NT2/D1 (cell line): Measurements from ENCODE around the gene KDM4C.

Source experiments
- DNase-seq: peaks from one replicate; pipeline ENCODE4 v3.0.0-alpha.2; 2011; ENCODE audit warnings: low read depth, low spot score
- H3K27me3 ChIP-seq: 2 replicates; pipeline ENCODE4 v1.6.0; 2011; ENCODE audit warnings: mild to moderate bottlenecking; ENCODE audit not compliant: insufficient read length, insufficient read depth
- H3K36me3 ChIP-seq: 2 replicates; pipeline ENCODE4 v1.6.1; 2011; ENCODE audit warnings: mild to moderate bottlenecking, low read length, mixed read lengths; ENCODE audit not compliant: insufficient read depth, insufficient read length
- H3K4me1 ChIP-seq: 2 replicates; pipeline ENCODE4 v1.5.1; 2011; ENCODE audit not compliant: insufficient read depth, insufficient read length
- H3K4me3 ChIP-seq: 2 replicates; pipeline ENCODE4 v1.5.1; 2011; ENCODE audit warnings: low read depth; ENCODE audit not compliant: insufficient read length
- H3K9ac ChIP-seq: 2 replicates; pipeline ENCODE4 v1.6.0; 2011; ENCODE audit warnings: low read depth; ENCODE audit not compliant: insufficient read length
- H3K9me3 ChIP-seq: 2 replicates; pipeline ENCODE4 v1.5.1; 2011; ENCODE audit warnings: mild to moderate bottlenecking, low read length; ENCODE audit not compliant: insufficient read depth
- SUZ12 ChIP-seq: IDR thresholded peaks from 2 replicates; pipeline ENCODE4 v1.6.1; 2011; ENCODE audit not compliant: insufficient read length, insufficient read depth; ENCODE audit errors: extremely low read depth
- YY1 ChIP-seq: IDR thresholded peaks from 2 replicates; pipeline ENCODE4 v1.6.1; 2011; ENCODE audit not compliant: insufficient read length, insufficient read depth
- ZNF274 ChIP-seq: IDR thresholded peaks from 2 replicates; pipeline ENCODE4 v1.6.1; 2011; ENCODE audit warnings: mild to moderate bottlenecking, low read depth, low read length

The KDM4C gene

DNA sequence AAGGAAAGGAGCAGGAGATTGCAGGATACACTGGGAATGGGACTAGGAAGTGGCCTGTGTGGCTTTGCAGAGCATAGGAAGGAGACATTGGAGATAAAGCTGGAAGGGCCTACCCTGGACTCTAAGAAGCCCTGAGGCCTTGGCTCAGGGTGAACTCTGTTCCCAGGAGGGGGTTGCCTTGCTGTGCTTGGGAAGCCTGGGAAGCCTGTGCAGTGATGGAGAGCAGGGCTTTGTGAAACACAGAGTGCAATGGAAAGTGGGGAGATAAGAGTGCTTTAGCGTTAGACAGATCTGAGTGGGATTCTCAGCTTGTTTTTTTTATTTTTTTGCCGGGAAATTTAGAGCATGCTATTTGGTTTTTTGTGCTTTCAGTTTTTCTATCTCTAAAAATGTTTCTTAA lies 437.8 kb downstream of the KDM4C start:
- H3K9me3 ChIP-seq = peaks cover 6% of the 10 kb centered on the region
- TF ChIP-seq ZNF274 = no peak
- TF ChIP-seq YY1 = no peak
- no peak for TF ChIP-seq SUZ12
- no peak overlapping the region for H3K9ac ChIP-seq
- H3K4me1 ChIP-seq = no peaks in the 10 kb centered on the region
- H3K4me3 ChIP-seq = no peak overlapping the region
- H3K36me3 ChIP-seq = no peaks in the 10 kb centered on the region
- no peak for DNase-seq
- H3K27me3 ChIP-seq = no peaks in the 10 kb centered on the region

DNA sequence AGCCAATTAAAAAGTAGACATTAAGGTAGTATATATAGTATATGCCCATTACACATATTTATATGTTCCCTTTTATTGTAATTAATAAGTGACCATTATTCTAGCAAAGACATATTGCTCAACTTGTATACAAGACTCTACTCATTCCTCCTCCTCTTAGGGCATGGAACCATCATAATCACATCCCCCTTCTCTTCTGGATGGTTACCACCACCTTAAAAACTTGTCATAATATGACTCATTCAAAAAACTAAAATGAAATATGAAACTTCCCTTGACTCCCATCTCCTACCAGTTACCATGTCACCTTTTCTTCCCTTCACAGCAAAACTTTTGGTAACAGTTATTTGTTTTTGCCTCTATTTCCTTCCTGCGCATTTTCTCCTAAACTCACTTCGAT lies 438.7 kb downstream of the KDM4C start:
- no peak for DNase-seq
- H3K27me3 ChIP-seq = no peaks in the 10 kb centered on the region
- H3K4me3 ChIP-seq = no peak overlapping the region
- TF ChIP-seq YY1 (no peak), SUZ12 (no peak), ZNF274 (no peak)
- no peaks in the 10 kb centered on the region for H3K9me3 ChIP-seq
- no peaks in the 10 kb centered on the region for H3K36me3 ChIP-seq
- no peak overlapping the region for H3K9ac ChIP-seq
- H3K4me1 ChIP-seq = no peaks in the 10 kb centered on the region

DNA sequence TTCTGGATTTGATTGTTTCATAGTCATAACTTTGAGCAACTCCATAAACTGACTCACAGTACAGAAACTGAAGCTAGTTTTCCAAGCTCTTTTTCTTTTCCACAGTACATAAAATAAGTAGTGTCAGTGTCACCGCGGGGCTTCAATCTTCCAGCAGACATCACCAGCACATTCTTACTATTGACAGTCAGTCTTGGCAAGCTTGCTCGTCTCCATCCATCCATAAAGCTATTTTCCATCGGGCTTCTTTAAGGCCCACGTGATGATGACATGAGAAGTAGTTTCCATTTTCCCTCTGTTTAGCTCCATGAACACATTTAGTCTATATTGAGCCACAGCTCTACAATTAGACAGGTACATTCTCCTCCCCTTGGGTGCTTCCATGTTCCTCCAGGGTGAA lies 443.4 kb downstream of the KDM4C start:
- Histone ChIP-seq H3K27me3 (no peaks in the 10 kb centered on the region), H3K4me1 (no peaks in the 10 kb centered on the region), H3K36me3 (no peaks in the 10 kb centered on the region), H3K9me3 (no peaks in the 10 kb centered on the region), H3K9ac (no peak overlapping the region), H3K4me3 (no peak overlapping the region)
- DNase-seq = no peak
- TF ChIP-seq SUZ12 (no peak), ZNF274 (no peak), YY1 (no peak)

DNA sequence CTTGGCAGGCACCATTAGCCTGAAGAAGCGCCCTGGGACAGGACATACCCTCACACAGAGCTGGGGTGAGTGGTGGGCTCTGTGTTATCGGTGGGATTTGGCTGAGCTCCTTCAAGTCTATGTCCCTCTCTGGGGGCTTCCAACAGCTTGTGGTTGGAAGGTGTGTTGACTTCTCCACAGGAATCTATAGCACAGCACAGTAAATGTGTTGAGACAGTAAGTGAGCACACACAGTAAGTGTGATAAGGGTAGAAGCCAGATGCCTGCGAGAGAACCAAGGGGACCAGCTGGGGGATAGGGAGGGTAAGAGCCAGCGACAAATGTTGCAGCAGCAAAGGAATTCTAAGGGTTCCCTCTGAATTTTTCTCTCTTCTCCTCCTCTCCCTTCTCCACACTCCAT lies 448.0 kb downstream of the KDM4C start:
- no peak for DNase-seq

DNA sequence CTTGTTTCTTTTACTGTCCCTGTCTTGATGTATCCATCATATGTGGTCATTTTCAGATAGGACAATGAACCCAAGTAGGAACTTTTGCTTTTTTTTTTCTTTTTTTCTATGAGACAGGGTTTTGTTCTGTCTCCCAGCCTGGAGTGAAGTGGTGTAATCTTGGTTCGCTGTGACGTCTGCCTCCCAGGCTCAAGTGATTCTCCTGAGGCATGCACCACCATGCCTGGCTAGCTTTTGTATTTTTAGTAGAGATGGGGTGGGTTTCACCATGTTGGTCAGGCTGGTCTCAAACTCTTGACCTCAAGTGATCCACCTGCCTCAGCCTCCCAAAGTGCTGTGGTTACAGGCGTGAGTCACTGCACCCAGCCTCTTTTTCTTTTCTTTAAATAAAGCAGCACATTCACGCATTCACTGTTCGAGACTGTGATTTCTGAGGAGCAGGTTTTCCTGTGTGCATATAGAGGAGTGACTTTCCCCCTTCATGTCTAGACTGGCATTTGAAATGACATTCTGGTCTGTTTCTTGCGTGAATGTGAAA lies 448.5 kb downstream of the KDM4C start:
- Histone ChIP-seq H3K9ac (no peak overlapping the region), H3K9me3 (no peaks in the 10 kb centered on the region), H3K27me3 (no peaks in the 10 kb centered on the region), H3K4me1 (peaks cover 5% of the 10 kb centered on the region), H3K36me3 (no peaks in the 10 kb centered on the region), H3K4me3 (no peak overlapping the region)
- TF ChIP-seq SUZ12 (no peak), ZNF274 (no peak), YY1 (no peak)
- DNase-seq = no peak

More for the DNA sequence above, 448.0 kb downstream of the KDM4C start:
- no peak for TF ChIP-seq ZNF274
- no peak for TF ChIP-seq YY1
- TF ChIP-seq SUZ12 = no peak
- Histone ChIP-seq H3K9me3 (no peaks in the 10 kb centered on the region), H3K9ac (no peak overlapping the region), H3K4me3 (no peak overlapping the region), H3K4me1 (peaks cover 5% of the 10 kb centered on the region), H3K36me3 (no peaks in the 10 kb centered on the region), H3K27me3 (no peaks in the 10 kb centered on the region)

DNA sequence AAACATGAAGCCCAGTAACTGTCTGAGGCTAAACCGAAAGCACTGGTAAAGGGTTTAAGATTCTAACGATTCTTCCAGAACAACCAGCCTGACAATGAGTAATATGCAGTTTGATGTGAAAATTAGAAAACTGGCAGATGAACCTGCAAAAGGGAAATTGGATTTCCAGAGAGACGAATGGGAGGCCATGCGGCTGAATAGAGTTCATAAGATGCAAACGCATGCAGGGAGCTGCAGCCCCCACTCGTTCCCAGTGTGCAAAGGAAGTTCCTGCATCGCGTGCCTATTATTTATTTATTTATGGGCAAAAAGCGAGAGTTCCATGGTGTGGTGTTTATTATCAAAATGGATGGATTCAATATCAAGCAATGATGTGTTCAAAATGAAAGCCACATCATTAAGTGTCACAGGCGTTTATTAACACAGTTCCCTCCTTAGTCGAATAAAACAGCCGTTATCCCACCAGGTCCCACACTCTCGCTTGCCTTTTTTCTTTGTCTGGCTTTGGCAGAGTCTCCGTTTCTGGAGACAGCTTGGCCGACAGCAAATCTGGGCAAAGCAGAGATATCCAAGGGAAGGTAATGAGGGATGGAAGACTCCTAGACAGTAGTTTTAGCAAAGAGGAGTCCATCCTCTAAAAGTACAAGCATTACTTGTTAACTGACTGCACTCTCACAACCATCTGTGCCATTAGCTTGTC lies 451.4 kb downstream of the KDM4C start:
- no peaks in the 10 kb centered on the region for H3K9me3 ChIP-seq
- no peak for DNase-seq
- no peak overlapping the region for H3K4me3 ChIP-seq
- no peaks in the 10 kb centered on the region for H3K36me3 ChIP-seq
- TF ChIP-seq YY1 (no peak), SUZ12 (no peak), ZNF274 (no peak)
- H3K27me3 ChIP-seq = no peaks in the 10 kb centered on the region
- H3K4me1 ChIP-seq = peaks cover 5% of the 10 kb centered on the region
- H3K9ac ChIP-seq = no peak overlapping the region

DNA sequence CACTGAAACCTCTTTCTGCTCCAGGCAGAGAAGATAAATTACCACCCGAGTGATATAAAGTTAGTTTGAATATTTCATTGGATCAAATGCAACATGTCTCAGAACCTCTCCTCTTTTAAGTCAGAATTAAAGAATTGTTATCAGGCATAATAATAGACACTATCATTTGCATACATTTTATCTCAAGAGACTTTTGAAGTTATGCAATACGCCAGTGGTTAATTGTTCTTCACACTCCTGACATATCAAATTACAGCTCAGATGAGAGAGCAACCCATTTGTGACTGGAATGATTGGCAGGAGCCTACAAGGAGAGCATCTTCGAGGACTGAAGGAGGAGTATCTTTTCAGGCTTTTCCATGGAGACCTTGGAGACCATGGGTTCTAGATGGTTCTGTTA lies 452.2 kb downstream of the KDM4C start:
- no peaks in the 10 kb centered on the region for H3K27me3 ChIP-seq
- H3K9me3 ChIP-seq = no peaks in the 10 kb centered on the region
- H3K4me3 ChIP-seq = no peak overlapping the region
- peaks cover 5% of the 10 kb centered on the region for H3K4me1 ChIP-seq
- DNase-seq = no peak
- no peak overlapping the region for H3K9ac ChIP-seq
- no peaks in the 10 kb centered on the region for H3K36me3 ChIP-seq
- no peak for TF ChIP-seq ZNF274
- no peak for TF ChIP-seq SUZ12
- no peak for TF ChIP-seq YY1
